ENCODE data around the gene PDSS2.
"Not testable (repeated sequence)": the region's sequence is repeated elsewhere in the genome, so short reads cannot be mapped to it uniquely, and the experiment has no call there.

Gene PDSS2

DNA sequence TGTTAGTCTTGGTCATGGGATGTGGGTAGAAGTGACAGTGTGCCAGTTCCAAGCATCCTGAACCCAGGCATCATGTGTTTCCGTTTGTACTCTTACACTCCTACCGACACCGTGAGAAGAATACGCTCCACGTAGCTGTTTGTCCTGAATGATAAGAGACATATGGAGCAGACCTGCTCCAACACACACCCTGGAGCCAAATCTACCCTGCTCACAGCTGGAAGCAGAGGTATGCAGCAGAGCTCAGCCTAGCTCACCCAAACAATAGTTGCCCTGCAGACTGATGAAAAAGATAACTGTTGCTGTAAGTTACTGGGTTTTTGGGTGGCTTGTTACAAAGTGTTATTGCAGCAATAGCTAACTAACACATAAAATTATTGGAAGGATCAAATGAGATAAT, 14.3 kb upstream of the PDSS2 start:
- no peak for FAIRE-seq

DNA sequence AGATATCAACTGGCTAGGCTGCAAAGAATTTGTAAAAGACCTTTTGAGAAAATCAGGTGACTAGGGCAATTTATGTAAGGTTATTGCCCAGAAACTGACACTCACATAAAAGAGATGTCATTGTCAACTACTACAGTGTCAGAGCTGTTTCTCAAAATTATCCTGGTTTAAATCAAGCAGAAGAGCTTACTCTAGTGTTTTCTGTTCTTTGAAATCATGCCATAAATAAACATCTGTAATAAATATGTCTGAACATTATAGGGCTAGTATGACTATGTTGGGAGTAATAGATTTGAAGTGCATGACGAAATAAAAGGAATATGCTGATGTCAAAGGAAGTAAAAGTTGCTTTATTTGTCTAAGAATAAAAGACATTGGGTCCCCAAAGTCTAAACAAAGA, 11.0 kb upstream of the PDSS2 start:
- FAIRE-seq = no peak

DNA sequence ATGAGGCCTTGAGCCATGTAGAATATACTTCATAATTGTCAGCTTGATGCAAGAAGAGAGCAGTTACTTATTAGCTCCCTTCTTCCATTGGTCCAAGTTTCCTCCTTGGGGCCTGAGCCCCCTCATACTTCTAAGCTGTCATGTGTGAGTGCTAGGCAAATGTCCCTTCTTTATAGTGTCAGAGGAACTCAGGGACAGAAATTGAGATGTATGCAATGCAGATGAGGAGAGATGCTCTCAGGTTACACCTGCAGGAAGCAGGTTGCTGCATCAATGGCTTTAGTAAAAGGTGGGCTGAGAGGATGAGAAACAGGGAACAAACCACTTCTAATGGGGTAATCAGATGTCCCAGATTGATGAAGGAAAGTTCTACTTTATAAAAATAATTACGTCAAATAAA, 6.7 kb upstream of the PDSS2 start:
- no peak for FAIRE-seq

DNA sequence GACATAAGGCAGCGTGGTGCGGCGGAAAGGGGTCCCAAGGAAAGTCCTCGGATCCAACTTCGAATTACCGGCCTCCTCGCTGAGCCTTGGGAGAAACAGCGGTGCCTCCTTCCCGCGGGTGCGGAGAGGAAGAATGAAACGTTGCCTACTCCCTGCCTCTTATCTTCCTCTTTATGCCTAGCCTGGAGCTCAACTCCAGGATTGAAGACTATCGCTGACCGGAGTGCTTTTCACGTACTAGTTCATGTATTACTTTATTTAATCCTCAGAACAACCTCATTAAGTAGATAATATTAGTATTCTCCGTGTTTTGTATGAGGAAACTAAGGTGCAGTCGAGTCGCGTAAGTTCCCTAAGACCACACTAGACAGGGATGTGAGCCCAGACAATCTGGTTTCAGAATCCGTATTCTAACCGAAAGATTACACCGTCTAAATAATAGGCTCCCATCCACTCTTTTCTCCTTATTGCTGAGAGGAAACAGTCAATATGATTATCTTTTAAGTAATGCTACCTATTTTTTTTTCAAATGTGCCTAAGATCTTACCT, 793 bp upstream of the PDSS2 start:
- FAIRE-seq = no peak

DNA sequence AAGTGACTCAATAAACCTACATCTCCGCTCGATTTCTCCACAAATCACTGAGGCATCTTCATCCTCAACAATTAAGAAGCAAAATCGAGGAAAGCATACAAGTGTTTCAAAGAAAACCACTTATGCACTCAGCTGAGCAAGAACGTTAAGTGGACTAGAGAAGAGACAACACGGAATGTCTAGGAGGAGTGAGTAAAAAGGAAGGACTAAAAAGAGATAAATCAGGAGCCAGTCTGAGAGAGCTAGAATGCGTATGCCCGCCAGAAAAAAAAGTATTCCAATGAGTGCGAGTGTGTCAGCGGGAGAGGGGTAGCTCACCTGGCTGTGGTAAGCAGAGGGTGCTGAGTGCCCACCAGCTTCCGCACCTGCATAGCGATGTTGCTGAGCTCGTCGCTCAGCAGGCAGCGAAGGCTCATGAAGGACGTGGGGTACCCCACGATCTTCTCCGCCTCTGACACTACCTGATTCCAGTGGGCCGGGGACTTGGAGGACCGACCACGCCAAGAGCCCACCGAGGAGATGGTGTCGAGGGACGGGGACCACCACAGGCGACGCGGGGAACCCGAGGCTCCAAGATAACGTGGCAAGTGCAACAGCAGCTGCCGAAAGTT, 587 bp downstream of the PDSS2 start:
- FAIRE-seq = no peak

DNA sequence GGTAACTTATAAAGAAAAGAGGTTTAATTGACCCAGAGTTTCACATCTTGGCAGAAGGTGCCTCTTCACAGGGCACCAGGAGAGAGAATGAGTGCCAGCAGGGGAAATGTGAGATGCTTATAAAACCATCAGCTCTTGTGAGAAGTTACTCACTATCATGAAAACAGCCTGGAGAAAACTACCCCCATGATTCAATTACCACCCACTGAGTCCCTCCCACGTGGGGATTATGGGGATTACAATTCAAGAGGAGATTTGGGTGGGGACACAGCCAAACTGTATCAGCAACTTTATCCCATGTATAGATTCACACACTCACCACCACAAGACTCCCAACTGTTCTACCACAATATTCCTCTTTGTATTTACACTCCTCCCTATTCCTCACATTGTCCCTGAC, 10.6 kb downstream of the PDSS2 start:
- FAIRE-seq = no peak

DNA sequence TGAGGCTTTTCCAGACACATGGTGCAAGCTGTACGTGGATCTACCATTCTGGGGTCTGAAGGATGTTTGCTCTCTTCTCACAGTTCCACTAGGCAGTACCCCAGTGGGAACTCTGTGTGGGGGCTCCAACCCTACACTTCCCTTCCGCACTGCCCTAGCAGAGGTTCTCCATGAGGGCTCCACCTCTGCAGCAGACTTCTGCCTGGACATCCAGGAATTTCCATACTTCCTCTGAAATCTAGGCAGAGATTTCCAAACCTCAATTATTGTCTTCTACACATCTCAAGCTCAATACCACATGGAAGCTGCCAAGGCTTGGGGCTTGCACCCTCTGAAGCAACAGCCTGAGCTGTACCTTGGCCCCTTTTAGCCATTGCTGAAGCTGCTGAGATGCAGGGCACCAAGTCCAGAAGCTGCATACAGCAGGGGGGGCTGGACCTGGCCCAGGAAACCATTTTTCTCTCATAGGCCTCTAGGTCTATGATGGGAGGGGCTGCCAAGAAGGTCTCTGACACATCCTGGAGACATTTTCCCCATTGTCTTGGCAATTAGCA, 11.6 kb downstream of the PDSS2 start:
- no peak for FAIRE-seq

DNA sequence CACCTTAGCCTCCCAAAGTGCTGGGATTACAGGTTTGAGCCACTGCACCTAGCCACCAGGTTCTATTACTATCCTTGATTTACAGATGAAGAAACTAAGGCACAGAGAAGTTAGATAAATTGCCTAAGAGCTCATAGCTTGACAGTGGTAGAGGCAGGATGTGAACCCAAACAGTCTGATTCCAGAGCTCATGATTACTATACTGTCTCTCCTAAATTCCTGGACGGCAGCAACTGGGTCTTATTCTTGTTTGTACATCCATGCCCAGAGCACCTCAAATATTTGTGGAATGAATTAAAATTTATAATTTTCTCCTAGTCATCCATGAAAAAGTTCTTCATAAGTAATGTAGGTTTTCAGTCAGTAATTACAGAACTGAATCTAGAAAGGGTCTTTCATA, 15.1 kb downstream of the PDSS2 start:
- no peak for FAIRE-seq

DNA sequence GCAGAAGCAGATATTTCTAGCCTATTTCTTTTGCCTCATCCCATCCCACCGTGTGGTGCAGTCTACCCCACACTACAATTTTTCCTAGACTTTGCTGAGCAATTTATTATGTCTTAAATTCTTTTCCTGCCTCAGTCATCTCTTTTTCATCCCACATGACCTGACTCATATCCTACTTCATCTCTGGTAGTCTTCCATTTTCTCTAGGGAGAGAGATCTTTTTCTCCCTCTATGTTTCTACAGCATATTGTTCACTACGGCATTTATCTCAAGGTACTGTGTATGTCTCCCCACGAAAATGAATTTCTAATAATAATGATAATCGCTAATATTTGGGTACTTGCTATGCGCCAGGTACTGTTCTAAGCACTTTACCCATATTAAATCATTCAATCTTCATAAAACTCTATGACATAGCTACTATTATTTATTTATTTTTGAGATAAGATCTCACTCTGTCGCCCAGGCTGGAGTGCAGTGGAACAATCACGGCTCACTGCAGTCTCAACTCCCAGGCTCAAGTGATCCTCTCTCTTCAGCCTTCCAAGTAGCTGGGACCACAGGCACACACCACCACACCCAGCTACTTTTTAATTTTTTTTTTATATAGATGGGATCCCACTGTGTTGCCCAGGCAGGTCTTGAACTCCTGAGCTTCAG, 15.6 kb downstream of the PDSS2 start:
- FAIRE-seq = no peak

DNA sequence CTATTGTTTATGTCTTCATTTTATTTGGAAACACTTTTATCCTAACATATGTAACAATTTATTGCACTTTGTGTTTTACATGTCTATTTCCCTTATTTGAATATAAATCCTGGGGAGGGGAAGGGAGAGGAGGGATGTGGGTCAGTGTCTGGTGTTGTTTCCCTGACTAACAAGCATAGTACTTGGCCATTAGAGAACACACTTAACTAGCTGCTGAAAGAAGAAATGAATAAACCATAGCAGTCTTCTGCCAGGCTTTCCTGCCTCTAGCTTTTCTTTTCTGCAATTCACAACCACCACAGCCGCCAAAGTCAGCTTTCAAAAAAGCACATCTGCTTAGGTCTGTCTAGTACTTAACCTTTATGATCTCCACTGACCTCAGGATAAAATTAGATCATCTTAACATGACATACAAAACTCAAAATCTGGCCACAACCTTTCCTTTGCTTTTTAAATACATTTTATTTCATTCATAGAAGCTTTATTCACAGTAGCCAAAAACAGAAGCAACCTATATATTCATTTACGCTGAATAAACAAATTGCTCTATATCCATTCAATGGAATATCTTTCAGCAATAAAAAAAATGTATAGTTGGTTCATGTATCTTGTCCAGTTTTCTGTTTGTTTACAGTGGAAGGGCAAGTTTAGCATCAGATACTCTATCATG, 16.3 kb downstream of the PDSS2 start:
- no peak for FAIRE-seq

DNA sequence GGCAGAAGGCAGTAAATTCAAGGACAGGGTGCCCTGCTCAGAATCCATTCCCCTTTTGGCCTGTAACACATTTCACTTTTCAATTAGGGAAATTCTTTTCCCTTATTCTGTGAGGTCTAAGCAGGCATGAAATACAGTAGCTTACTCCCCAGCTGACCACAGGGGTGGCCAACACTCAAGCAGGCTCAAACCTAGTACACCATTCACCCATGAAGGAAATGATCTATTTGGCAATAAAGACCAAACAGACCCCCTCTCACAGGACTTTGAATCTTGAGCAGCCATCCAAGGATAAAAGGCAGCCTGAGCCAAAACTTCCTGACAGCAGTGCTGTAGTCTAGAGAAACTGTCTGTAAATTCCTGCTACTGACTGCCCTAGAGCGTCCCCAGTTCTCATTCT, 17.7 kb downstream of the PDSS2 start:
- no peak for FAIRE-seq

DNA sequence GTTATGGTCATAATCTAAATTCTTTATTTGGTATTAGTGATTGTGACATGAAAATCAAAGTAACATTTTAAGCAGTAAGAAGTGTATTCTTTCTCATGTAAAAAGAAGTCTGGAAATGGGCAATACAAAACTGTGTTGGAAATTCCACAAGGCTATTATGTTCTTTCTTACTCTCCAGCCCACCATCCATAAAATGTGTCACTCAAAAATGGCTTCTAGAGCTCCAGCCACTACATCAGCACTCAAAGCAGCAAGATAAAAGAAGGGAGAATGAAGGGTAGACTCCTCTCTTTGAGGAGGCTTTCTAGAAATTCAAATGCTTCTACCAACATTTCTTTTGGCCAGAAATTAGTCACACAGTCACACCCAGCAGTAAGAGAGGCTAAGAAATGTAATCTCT, 18.4 kb downstream of the PDSS2 start:
- FAIRE-seq = no peak

DNA sequence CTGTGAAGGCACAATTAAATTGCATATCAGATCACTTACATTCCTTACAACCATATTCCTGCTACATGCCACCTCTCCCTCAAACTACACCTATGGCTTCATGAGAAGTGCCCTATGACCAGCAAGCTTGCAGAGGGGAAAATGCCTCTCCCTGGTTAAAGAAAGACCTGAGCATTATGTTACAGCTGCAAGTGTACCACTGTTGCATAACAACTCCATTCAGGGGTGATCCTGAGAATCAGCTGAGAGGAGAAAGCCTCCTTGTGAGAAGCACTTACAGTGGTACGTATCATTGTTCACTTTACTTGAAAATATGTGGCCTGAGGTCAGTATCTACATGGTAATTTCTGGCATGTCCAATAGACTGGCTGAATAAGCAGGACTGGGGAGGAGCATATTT, 20.0 kb downstream of the PDSS2 start:
- FAIRE-seq = no peak

DNA sequence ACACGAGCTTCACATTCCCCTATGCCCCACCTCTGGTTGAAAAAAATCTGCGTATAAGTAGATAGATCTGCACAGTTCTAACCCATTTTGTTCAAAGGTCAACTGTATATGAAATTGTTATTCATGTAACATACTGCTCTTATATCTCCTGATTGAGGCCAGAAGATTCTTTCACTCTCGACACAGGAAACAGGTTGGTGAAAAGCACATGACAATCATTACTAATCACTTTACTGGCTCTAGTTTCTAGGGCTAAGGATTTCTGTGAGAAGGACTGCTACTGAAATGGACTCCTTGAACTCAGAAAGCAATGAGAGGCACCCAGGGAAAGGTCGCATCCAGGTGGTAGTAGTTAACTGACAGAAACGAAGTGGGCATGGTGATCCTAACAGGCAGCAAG, 21.7 kb downstream of the PDSS2 start:
- FAIRE-seq = no peak

DNA sequence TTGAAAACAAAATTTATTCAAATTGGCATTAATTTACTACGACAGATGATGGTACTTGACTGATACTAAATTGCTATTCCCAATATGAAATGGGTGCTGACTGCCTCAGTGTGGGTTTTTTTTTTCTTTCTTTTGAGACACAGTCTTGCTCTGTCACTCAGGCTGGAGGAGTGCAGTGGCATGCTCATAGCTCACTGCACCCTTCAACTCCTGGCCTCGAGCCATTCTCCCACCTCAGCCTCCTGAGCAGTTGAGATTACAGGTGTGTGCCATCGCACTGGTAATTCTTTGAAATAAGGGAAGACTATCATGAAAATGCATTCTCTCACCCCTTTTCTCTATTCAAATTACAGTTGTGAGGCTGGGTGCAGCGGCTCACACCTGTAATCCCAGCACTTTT, 22.5 kb downstream of the PDSS2 start:
- no peak for FAIRE-seq

DNA sequence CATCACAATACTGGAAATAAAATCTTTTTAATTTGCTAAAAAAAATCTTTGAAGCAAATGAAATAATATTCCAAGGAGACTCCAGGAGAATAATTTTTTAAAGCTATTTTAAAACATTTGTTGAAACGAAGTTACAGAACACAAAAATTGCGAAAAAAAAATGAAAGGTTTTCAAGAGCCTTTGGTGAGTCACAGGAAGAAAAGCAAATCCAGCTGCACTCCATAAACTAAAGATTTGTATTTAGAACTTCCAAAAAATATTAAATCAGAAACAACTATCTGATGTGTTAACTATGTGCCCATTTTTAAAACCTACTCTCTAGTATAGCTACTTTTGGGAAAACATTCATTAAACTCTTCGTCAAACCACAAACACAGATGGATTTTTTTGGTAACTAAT, 23.6 kb downstream of the PDSS2 start:
- no peak for FAIRE-seq

DNA sequence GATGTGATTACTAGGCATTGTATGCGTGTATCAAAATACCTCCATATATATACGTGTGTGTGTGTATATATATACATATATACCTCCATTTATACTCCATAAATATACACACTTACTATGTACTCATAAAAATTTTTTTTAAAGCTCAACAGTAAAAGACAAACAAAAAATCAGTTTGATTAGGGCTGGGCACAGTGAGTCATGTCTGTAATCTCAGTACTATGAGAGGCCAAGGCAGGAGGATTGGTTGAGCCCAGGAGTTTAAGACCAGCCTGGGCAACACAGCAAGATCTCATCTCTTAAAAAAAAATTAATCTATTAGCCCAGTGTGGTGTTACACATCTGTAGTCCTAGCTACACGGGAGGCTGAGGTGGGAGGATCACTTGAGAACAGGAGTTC, 24.6 kb downstream of the PDSS2 start:
- no peak for FAIRE-seq

DNA sequence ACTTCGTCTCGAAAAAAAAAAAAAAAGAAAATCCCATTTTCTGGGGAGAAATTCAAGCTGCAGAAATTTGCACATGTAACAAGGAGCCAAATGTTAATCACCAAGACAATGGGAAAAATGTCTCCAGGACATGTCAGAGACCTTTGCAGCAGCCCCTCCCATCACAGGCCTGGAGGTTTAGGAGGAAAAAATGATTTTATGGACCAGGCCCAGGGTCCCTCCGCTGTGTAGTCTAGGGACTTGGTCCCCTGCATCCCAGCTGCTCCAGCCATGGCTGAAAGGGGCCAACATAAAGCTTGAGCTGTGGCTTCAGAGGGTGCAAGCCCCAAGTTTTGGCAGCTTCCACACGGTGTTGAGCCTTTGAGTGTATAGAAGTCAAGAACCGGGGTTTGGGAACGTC, 33.4 kb downstream of the PDSS2 start:
- not testable (repeated sequence) for FAIRE-seq

DNA sequence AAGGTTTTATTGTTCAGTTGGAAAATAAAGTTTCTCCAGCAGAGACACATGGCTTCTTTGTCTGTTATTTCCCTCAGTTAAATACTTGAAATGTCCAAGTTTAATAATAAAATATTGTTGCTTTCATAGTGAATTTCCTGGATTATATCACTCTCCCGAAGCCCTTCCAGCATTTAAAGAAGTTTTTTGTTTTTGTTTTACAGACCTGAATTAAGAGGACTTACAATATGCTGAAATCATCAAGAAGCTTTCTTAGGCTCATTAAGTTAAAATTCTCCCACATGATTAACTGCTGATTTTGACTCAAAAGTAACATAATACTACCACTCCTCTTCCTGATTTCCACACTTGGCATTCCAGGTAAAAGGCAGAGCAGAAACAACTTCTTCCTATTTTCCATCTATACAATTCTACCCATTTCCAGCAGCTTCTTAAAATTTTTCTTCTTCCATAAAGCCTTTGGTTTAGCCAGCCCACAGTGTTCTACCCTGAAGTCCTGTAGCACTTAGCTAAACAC, 35.8 kb downstream of the PDSS2 start:
- FAIRE-seq = no peak

DNA sequence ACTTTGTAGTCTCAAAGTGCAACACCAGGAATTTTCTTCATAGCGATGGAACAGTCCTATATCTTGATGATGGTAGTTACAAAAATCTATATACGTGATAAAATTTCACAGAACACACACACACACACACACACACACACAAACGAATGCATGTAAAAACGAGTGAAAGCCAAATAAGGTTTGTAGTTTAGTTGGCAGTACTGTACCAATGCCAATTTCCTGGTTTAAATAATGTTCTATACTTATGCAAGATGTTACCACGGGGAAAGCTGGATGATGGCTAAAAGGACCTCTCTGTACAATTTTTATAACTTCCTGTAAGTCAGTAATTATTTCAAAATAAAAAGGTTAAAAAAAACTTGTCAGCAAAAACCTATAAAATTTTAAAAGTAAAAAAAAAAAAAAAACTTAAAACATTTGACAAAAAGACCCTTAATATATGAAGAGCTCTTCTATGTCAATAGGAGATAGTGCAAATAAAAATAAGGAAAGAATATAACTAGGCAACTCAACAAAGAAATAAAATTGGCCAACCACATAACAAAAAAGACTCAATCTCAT, 37.6 kb downstream of the PDSS2 start:
- FAIRE-seq = peak; percentile 45

DNA sequence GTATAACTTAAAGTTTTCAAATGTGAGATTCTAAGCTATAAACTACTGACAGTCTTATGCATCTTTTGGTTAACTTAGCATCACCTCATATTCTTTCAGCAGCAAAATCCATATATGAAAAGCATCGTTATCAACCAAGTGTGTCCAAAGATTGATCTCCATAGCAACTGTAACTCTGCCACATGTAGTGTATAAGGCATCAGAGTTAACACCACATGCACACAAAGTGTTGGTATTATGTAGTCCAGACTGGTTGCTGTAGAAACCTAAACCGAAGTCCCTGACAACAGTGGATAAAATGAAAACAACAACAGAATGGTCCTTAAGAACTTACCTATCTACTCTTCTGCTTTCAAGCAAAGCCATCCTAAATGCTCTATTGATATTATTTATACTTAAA, 39.6 kb downstream of the PDSS2 start:
- no peak for FAIRE-seq

DNA sequence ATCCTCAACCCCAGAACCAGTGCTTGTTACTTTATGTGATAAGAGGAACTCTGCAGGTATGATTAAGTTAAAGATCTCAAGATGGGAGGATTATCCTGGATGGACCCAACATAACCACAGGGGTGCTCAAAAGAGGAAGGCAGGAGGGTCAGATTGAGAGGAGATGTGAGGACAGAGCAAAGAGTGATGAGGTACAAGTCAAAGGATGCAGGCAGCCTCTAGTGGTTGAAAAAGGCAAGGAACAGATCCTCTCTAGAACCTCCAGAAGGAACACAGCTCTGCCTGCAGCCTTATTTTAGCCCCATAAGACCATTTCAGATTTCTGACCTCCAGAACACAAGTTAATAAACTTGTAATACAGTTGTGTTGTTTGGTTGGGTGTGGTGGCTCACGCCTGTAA, 41.2 kb downstream of the PDSS2 start:
- FAIRE-seq = no peak

DNA sequence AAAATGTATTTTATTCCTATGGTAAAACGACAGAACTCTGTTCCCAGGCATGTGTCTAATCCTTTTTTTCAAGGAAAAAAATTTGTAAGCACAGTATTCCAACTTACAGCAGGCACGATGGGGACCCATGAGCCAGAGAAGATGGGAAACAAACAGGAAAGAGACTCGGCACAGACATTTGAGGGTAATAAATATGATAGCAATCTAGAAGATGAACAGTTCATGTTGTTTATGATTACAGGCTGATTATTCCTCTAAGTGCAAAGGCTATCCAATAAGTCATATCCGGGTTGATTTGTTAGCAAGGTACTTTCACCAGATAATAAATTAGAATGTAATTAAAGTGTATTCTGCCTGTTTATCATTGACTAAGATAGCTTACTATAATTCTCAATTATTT, 43.2 kb downstream of the PDSS2 start:
- no peak for FAIRE-seq

All from colon (tissue), 2 donors.